Amniotic stem cell (primary cell): ENCODE results near the gene PCNX1.
"Not testable (repeated sequence)": the region's sequence is repeated elsewhere in the genome, so short reads cannot be mapped to it uniquely, and the experiment has no call there.

Experiments used
- DNase-seq: peaks from one replicate; lab custom pipeline; 2025; lab: John Stamatoyannopoulos, UW

Gene PCNX1

GRCh38 chr14:70964492-70964891 is 57.2 kb downstream of the PCNX1 start:
- no peak for DNase-seq

- DNase-seq = no peak
These were observed 64.3 kb downstream of the PCNX1 start for GRCh38 chr14:70971560-70971959.

GRCh38 chr14:70972107-70972976 is 65.1 kb downstream of the PCNX1 start:
- peak; percentile 50 for DNase-seq

- no peak for DNase-seq
These were observed 69.3 kb downstream of the PCNX1 start for GRCh38 chr14:70976591-70976990.

GRCh38 chr14:70981000-70981952 is 74.0 kb downstream of the PCNX1 start:
- no peak for DNase-seq

- no peak for DNase-seq
These were observed 74.9 kb downstream of the PCNX1 start for GRCh38 chr14:70982200-70982599.

GRCh38 chr14:70987041-70987440 is 79.8 kb downstream of the PCNX1 start:
- no peak for DNase-seq

GRCh38 chr14:70988452-70988851 is 81.2 kb downstream of the PCNX1 start:
- no peak for DNase-seq

GRCh38 chr14:70993931-70994330 is 86.7 kb downstream of the PCNX1 start:
- DNase-seq = no peak

GRCh38 chr14:70995211-70995610 is 88.0 kb downstream of the PCNX1 start:
- DNase-seq = no peak

GRCh38 chr14:70995671-70996070 is 88.4 kb downstream of the PCNX1 start:
- DNase-seq = no peak

GRCh38 chr14:70999117-70999516 is 91.9 kb downstream of the PCNX1 start:
- no peak for DNase-seq

GRCh38 chr14:71000091-71000490 is 92.8 kb downstream of the PCNX1 start:
- DNase-seq = no peak

GRCh38 chr14:71001742-71002141 is 94.5 kb downstream of the PCNX1 start:
- DNase-seq = no peak

- no peak for DNase-seq
These were observed 95.9 kb downstream of the PCNX1 start for GRCh38 chr14:71003156-71003555.

- DNase-seq = no peak
These were observed 97.2 kb downstream of the PCNX1 start for GRCh38 chr14:71004481-71004880.

- no peak for DNase-seq
These were observed 97.8 kb downstream of the PCNX1 start for GRCh38 chr14:71005076-71005475.

- DNase-seq = no peak
These were observed 98.9 kb downstream of the PCNX1 start for GRCh38 chr14:71006200-71006563.

- DNase-seq = no peak
These were observed 104.2 kb downstream of the PCNX1 start for GRCh38 chr14:71011479-71011878.

GRCh38 chr14:71012888-71013287 is 105.6 kb downstream of the PCNX1 start:
- no peak for DNase-seq

- DNase-seq = no peak
These were observed 106.4 kb downstream of the PCNX1 start for GRCh38 chr14:71013551-71014192.

GRCh38 chr14:71019917-71020316 is 112.7 kb downstream of the PCNX1 start:
- not testable (repeated sequence) for DNase-seq
